Karpas-422 (cell line): ENCODE results near the gene CHRM2. TPM values are rescaled to one million over a fixed set of nuclear protein-coding genes. Genes with fewer than 3 reads are reported as not detected.

Experiments
- DNase-seq: peaks from one replicate; pipeline ENCODE4 v3.0.0-alpha.2; 2015
- H2AFZ ChIP-seq: fragments of 200-600 bp; sonication (generic); 2 replicates; pipeline ENCODE4 v1.6.1; 2014; ENCODE audit warnings: antibody characterized with exemption, low read length, mixed read lengths
- H3K27ac ChIP-seq: fragments of 200-600 bp; sonication (generic); 2 replicates; pipeline ENCODE4 v1.5.1; 2014; ENCODE audit warnings: mild to moderate bottlenecking, low read length, moderate library complexity
- H3K27me3 ChIP-seq: fragments of 200-600 bp; sonication (generic); 2 replicates; pipeline ENCODE4 v1.6.1; 2014; ENCODE audit warnings: low read length, mixed read lengths
- H3K36me3 ChIP-seq: fragments of 200-600 bp; sonication (generic); 2 replicates; pipeline ENCODE4 v1.6.1; 2014; ENCODE audit warnings: low read length, mixed read lengths; ENCODE audit not compliant: insufficient read depth
- H3K4me1 ChIP-seq: fragments of 200-600 bp; sonication (generic); 2 replicates; pipeline ENCODE4 v1.6.1; 2014; ENCODE audit warnings: mild to moderate bottlenecking, low read length, mixed read lengths
- H3K4me2 ChIP-seq: fragments of 200-600 bp; sonication (generic); 2 replicates; pipeline ENCODE4 v1.6.1; 2014; ENCODE audit warnings: low read length, low read depth, mild to moderate bottlenecking; ENCODE audit not compliant: poor library complexity, severe bottlenecking
- H3K4me3 ChIP-seq: fragments of 200-600 bp; sonication (generic); 2 replicates; pipeline ENCODE4 v1.5.1; 2014; ENCODE audit warnings: mild to moderate bottlenecking, antibody characterized with exemption, low read length, mixed read lengths
- H3K79me2 ChIP-seq: fragments of 200-600 bp; sonication (generic); 2 replicates; pipeline ENCODE4 v1.6.1; 2014; ENCODE audit warnings: mild to moderate bottlenecking, low read length, mixed read lengths
- H3K9ac ChIP-seq: fragments of 200-600 bp; sonication (generic); 2 replicates; pipeline ENCODE4 v1.6.0; 2014; ENCODE audit warnings: low read length
- H3K9me2 ChIP-seq: fragments of 200-600 bp; sonication (generic), shearing (Covaris generic); replicated peaks from 2 replicates; pipeline ENCODE4 v1.6.0; 2014; ENCODE audit warnings: mild to moderate bottlenecking, low read length, moderate library complexity; ENCODE audit not compliant: insufficient read depth
- H3K9me3 ChIP-seq: fragments of 300-700, 200-600 bp; sonication (generic); 2 replicates; pipeline ENCODE4 v1.6.1; 2014; ENCODE audit warnings: low read length, mixed read lengths
- H4K20me1 ChIP-seq: fragments of 200-600 bp; sonication (generic); 2 replicates; pipeline ENCODE4 v1.6.1; 2014; ENCODE audit warnings: mild to moderate bottlenecking, antibody characterized with exemption, low read length, low read depth; ENCODE audit not compliant: insufficient read depth
- total RNA-seq: library from RNA; depleted of rRNA; stranded (reverse); fragments of >200 nt; shearing (Covaris generic); gene quantifications from 2 replicates; pipeline ENCODE4 v1.2.3, GENCODE V29; 2014; ENCODE audit warnings: low replicate concordance

The CHRM2 gene
- total RNA-seq, 1 experiment from 2014 or later, result not detected

- Histone ChIP-seq H3K4me3 (no peak overlapping the region), H3K4me1 (no peaks in the 10 kb centered on the region), H3K27ac (no peak overlapping the region), H3K36me3 (no peaks in the 10 kb centered on the region), H3K79me2 (no peaks in the 10 kb centered on the region), H3K9me3 (no peaks in the 10 kb centered on the region), H4K20me1 (no peaks in the 10 kb centered on the region), H3K9ac (no peak overlapping the region), H2AFZ (no peak overlapping the region), H3K9me2 (no peaks in the 10 kb centered on the region), H3K27me3 (no peaks in the 10 kb centered on the region), H3K4me2 (no peak overlapping the region)
- no peak for DNase-seq
These were observed 2.7 kb upstream of the CHRM2 start for GRCh38 chr7:136865777-136866176.

- no peaks in the 10 kb centered on the region for H3K4me1 ChIP-seq
- H3K79me2 ChIP-seq, result no peaks in the 10 kb centered on the region
- no peak overlapping the region for H3K9ac ChIP-seq
- no peak overlapping the region for H3K4me3 ChIP-seq
- no peak overlapping the region for H3K27ac ChIP-seq
- H3K36me3 ChIP-seq, result no peaks in the 10 kb centered on the region
- no peaks in the 10 kb centered on the region for H3K9me3 ChIP-seq
- H3K27me3 ChIP-seq, result no peaks in the 10 kb centered on the region
- no peak overlapping the region for H3K4me2 ChIP-seq
- H3K9me2 ChIP-seq, result no peaks in the 10 kb centered on the region
- no peak for DNase-seq
- H2AFZ ChIP-seq, result no peak overlapping the region
- no peaks in the 10 kb centered on the region for H4K20me1 ChIP-seq
These were observed 829 bp downstream of the CHRM2 start for GRCh38 chr7:136869001-136869961.

GRCh38 chr7:136869991-136870865 lies 1.8 kb downstream of the CHRM2 start:
- Histone ChIP-seq H3K9me3 (no peaks in the 10 kb centered on the region), H3K4me2 (no peak overlapping the region)

GRCh38 chr7:136870866-136871487 lies 2.5 kb downstream of the CHRM2 start:
- no peaks in the 10 kb centered on the region for H3K79me2 ChIP-seq
- H2AFZ ChIP-seq, result no peak overlapping the region
- no peaks in the 10 kb centered on the region for H3K4me1 ChIP-seq
- H3K36me3 ChIP-seq, result no peaks in the 10 kb centered on the region
- no peaks in the 10 kb centered on the region for H3K9me3 ChIP-seq
- no peak overlapping the region for H3K4me3 ChIP-seq
- no peaks in the 10 kb centered on the region for H3K9me2 ChIP-seq
- no peaks in the 10 kb centered on the region for H3K27me3 ChIP-seq
- no peak overlapping the region for H3K27ac ChIP-seq
- no peak overlapping the region for H3K4me2 ChIP-seq
- no peak overlapping the region for H3K9ac ChIP-seq
- H4K20me1 ChIP-seq, result no peaks in the 10 kb centered on the region
- no peak for DNase-seq

More at GRCh38 chr7:136869991-136870865, 1.8 kb downstream of the CHRM2 start:
- Histone ChIP-seq H2AFZ (no peak overlapping the region), H3K36me3 (no peaks in the 10 kb centered on the region), H3K27ac (no peak overlapping the region), H3K79me2 (no peaks in the 10 kb centered on the region), H3K4me3 (no peak overlapping the region), H3K9ac (no peak overlapping the region), H3K4me1 (no peaks in the 10 kb centered on the region), H3K27me3 (no peaks in the 10 kb centered on the region), H4K20me1 (no peaks in the 10 kb centered on the region), H3K9me2 (no peaks in the 10 kb centered on the region)
- no peak for DNase-seq

GRCh38 chr7:136874393-136875032 lies 6.1 kb downstream of the CHRM2 start:
- no peak overlapping the region for H3K4me3 ChIP-seq
- H3K79me2 ChIP-seq, result no peaks in the 10 kb centered on the region
- H3K27me3 ChIP-seq, result no peaks in the 10 kb centered on the region
- H3K9me3 ChIP-seq, result no peaks in the 10 kb centered on the region
- no peaks in the 10 kb centered on the region for H3K36me3 ChIP-seq
- no peak overlapping the region for H3K27ac ChIP-seq
- no peak overlapping the region for H3K9ac ChIP-seq
- H3K9me2 ChIP-seq, result no peaks in the 10 kb centered on the region
- no peak overlapping the region for H2AFZ ChIP-seq
- H4K20me1 ChIP-seq, result no peaks in the 10 kb centered on the region
- DNase-seq, result peak; percentile 62
- no peak overlapping the region for H3K4me2 ChIP-seq
- H3K4me1 ChIP-seq, result 0 out of 2 replicates have a peak, but pooled peaks cover 2% of the 10 kb centered on the region

GRCh38 chr7:136877509-136877908 lies 9.1 kb downstream of the CHRM2 start:
- Histone ChIP-seq H3K36me3 (no peaks in the 10 kb centered on the region), H3K9me2 (no peaks in the 10 kb centered on the region), H3K9ac (no peak overlapping the region), H4K20me1 (no peaks in the 10 kb centered on the region), H3K4me3 (no peak overlapping the region), H3K9me3 (no peaks in the 10 kb centered on the region), H3K27me3 (no peaks in the 10 kb centered on the region), H3K4me2 (no peak overlapping the region), H3K4me1 (0 out of 2 replicates have a peak, but pooled peaks cover 2% of the 10 kb centered on the region), H2AFZ (no peak overlapping the region), H3K27ac (no peak overlapping the region), H3K79me2 (no peaks in the 10 kb centered on the region)
- DNase-seq, result no peak

- no peaks in the 10 kb centered on the region for H3K9me3 ChIP-seq
- H3K9ac ChIP-seq, result no peak overlapping the region
These were observed 9.5 kb downstream of the CHRM2 start for GRCh38 chr7:136877990-136878389.

More at GRCh38 chr7:136877990-136878389, 9.5 kb downstream of the CHRM2 start:
- Histone ChIP-seq H2AFZ (no peak overlapping the region), H3K4me3 (no peak overlapping the region), H3K4me1 (0 out of 2 replicates have a peak, but pooled peaks cover 2% of the 10 kb centered on the region), H3K79me2 (no peaks in the 10 kb centered on the region), H3K9me2 (no peaks in the 10 kb centered on the region), H3K4me2 (no peak overlapping the region), H4K20me1 (no peaks in the 10 kb centered on the region), H3K27me3 (no peaks in the 10 kb centered on the region), H3K27ac (no peak overlapping the region), H3K36me3 (no peaks in the 10 kb centered on the region)
- no peak for DNase-seq
